ENCODE measurements around the gene DLEC1.
A peak's percentile ranks its signal among the peaks of the same experiment; 100 is the strongest.
"Not testable (repeated sequence)": the region's sequence is repeated elsewhere in the genome, so short reads cannot be mapped to it uniquely, and the experiment has no call there.

DLEC1 gene

GRCh38 chr3:38152609-38153008 lies 113.6 kb downstream of the DLEC1 start:
- DNase-seq (ENCODE audit: low read depth in 1 of 2, low spot score in 1 of 2) = no peak

- no peak for DNase-seq (ENCODE audit: low read depth in 1 of 2, low spot score in 1 of 2)
These were observed 114.2 kb downstream of the DLEC1 start for GRCh38 chr3:38153221-38153620.

GRCh38 chr3:38154033-38154494 lies 115.1 kb downstream of the DLEC1 start:
- DNase-seq (ENCODE audit: low read depth in 1 of 2, low spot score in 1 of 2) = no peak

- no peak for DNase-seq (ENCODE audit: low read depth in 1 of 2, low spot score in 1 of 2)
These were observed 115.7 kb downstream of the DLEC1 start for GRCh38 chr3:38154625-38155255.

- no peak for DNase-seq (ENCODE audit: low read depth in 1 of 2, low spot score in 1 of 2)
These were observed 116.8 kb downstream of the DLEC1 start for GRCh38 chr3:38155825-38156224.

- no peak for DNase-seq (ENCODE audit: low read depth in 1 of 2, low spot score in 1 of 2)
These were observed 118.1 kb downstream of the DLEC1 start for GRCh38 chr3:38157117-38157516.

- no peak for DNase-seq (ENCODE audit: low read depth in 1 of 2, low spot score in 1 of 2)
These were observed 118.6 kb downstream of the DLEC1 start for GRCh38 chr3:38157595-38157994.

GRCh38 chr3:38158472-38158871 lies 119.5 kb downstream of the DLEC1 start:
- DNase-seq (ENCODE audit: low read depth in 1 of 2, low spot score in 1 of 2) = no peak

- DNase-seq (ENCODE audit: low read depth in 1 of 2, low spot score in 1 of 2) = not testable (repeated sequence)
These were observed 121.7 kb downstream of the DLEC1 start for GRCh38 chr3:38160704-38161103.

GRCh38 chr3:38163117-38163840 lies 124.3 kb downstream of the DLEC1 start:
- DNase-seq (ENCODE audit: low read depth in 1 of 2, low spot score in 1 of 2) = no peak

GRCh38 chr3:38163841-38164642 lies 125.0 kb downstream of the DLEC1 start:
- DNase-seq (ENCODE audit: low read depth in 1 of 2, low spot score in 1 of 2) = no peak

- no peak for DNase-seq (ENCODE audit: low read depth in 1 of 2, low spot score in 1 of 2)
These were observed 125.6 kb downstream of the DLEC1 start for GRCh38 chr3:38164643-38164951.

- peak; percentile 91 to 92 for DNase-seq (ENCODE audit: low read depth in 1 of 2, low spot score in 1 of 2)
These were observed 126.1 kb downstream of the DLEC1 start, which contains the start of gene OXSR1 for GRCh38 chr3:38164952-38165721. Gene OXSR1 (plus strand): TSS chr3:38165537. CDS start chr3:38165877, 340 bp downstream.

GRCh38 chr3:38165722-38166387 lies 126.8 kb downstream of the DLEC1 start:
- no peak for DNase-seq (ENCODE audit: low read depth in 1 of 2, low spot score in 1 of 2)

- DNase-seq (ENCODE audit: low read depth in 1 of 2, low spot score in 1 of 2) = no peak
These were observed 128.6 kb downstream of the DLEC1 start for GRCh38 chr3:38167591-38167990.

GRCh38 chr3:38168151-38169026 lies 129.4 kb downstream of the DLEC1 start:
- DNase-seq (ENCODE audit: low read depth in 1 of 2, low spot score in 1 of 2) = no peak

- DNase-seq (ENCODE audit: low read depth in 1 of 2, low spot score in 1 of 2) = no peak
These were observed 130.0 kb downstream of the DLEC1 start for GRCh38 chr3:38169027-38169317.

GRCh38 chr3:38170722-38171121 lies 131.7 kb downstream of the DLEC1 start:
- no peak for DNase-seq (ENCODE audit: low read depth in 1 of 2, low spot score in 1 of 2)

- no peak for DNase-seq (ENCODE audit: low read depth in 1 of 2, low spot score in 1 of 2)
These were observed 132.6 kb downstream of the DLEC1 start for GRCh38 chr3:38171622-38172021.

All from activated T-helper 1 cell treated with anti-CD3 and anti-CD28 coated beads, Interleukin-2, amount 50 U/mL, for 16 hours (primary cell).